Progenitor cell of endocrine pancreas (in vitro differentiated cells): ENCODE results near the gene MYCL. TPM values are rescaled to one million over a fixed set of nuclear protein-coding genes. Genes with fewer than 3 reads are reported as not detected.
A peak's percentile ranks its signal among the peaks of the same experiment; 100 is the strongest.

Source experiments
- DNase-seq: peaks from one replicate; pipeline ENCODE4 v3.0.0; 2021; ENCODE audit warnings: low spot score; ENCODE audit not compliant: unreplicated experiment
- H3K27ac Mint-ChIP-seq: 2 replicates; pipeline ENCODE4 v1.8.0; 2021; ENCODE audit warnings: mild to moderate bottlenecking, moderate library complexity, mixed read lengths
- H3K27me3 Mint-ChIP-seq: 2 replicates; pipeline ENCODE4 v1.8.0; 2021; ENCODE audit warnings: mixed read lengths
- H3K36me3 Mint-ChIP-seq: 2 replicates; pipeline ENCODE4 v1.8.0; 2022; ENCODE audit warnings: mixed read lengths; ENCODE audit not compliant: insufficient read depth
- H3K4me1 Mint-ChIP-seq: 2 replicates; pipeline ENCODE4 v1.8.0; 2021; ENCODE audit warnings: low read depth, mixed read lengths
- H3K4me3 Mint-ChIP-seq: 2 replicates; pipeline ENCODE4 v1.8.0; 2021; ENCODE audit warnings: low read depth, mild to moderate bottlenecking, moderate library complexity, mixed read lengths
- H3K9me3 Mint-ChIP-seq: 2 replicates; pipeline ENCODE4 v1.8.0; 2021; ENCODE audit warnings: low read depth, mixed read lengths
- total RNA-seq: library from RNA; stranded (reverse); gene quantifications from 2 replicates; pipeline ENCODE4 v1.2.1, GENCODE V29; 2021
- TF ChIP-seq, protein P1 (sequence below): fragments of 200-600 bp; sonication (generic); IDR thresholded peaks from one replicate; pipeline ENCODE4 v1.5.0; 2021; ENCODE audit warnings: antibody characterized with exemption, mild to moderate bottlenecking; ENCODE audit not compliant: unreplicated experiment

MYCL gene
- total RNA-seq, 1 donor from 2014 or later = 21.3 TPM

DNA sequence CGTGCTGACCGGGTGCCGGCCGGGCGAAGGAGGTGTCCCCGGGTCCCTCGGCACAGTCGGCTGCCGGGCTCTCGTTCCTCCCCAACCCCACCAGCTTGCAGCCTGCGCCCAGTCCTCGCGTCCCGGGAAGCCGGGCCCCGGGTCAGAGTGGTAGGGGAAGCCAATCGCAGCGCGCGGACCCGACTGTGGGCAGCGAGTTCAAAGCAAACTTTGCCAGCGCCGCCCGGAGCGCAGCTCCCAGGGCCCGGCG lies 328 bp downstream of the MYCL start:
- peaks cover 14% of the 10 kb centered on the region for H3K27me3 Mint-ChIP-seq
- TF ChIP-seq, protein P1, sequence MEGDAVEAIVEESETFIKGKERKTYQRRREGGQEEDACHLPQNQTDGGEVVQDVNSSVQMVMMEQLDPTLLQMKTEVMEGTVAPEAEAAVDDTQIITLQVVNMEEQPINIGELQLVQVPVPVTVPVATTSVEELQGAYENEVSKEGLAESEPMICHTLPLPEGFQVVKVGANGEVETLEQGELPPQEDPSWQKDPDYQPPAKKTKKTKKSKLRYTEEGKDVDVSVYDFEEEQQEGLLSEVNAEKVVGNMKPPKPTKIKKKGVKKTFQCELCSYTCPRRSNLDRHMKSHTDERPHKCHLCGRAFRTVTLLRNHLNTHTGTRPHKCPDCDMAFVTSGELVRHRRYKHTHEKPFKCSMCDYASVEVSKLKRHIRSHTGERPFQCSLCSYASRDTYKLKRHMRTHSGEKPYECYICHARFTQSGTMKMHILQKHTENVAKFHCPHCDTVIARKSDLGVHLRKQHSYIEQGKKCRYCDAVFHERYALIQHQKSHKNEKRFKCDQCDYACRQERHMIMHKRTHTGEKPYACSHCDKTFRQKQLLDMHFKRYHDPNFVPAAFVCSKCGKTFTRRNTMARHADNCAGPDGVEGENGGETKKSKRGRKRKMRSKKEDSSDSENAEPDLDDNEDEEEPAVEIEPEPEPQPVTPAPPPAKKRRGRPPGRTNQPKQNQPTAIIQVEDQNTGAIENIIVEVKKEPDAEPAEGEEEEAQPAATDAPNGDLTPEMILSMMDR = no peak
- peaks cover 31% of the 10 kb centered on the region for H3K4me1 Mint-ChIP-seq
- peaks cover 2% of the 10 kb centered on the region for H3K36me3 Mint-ChIP-seq
- H3K27ac Mint-ChIP-seq = no peak overlapping the region
- no peaks in the 10 kb centered on the region for H3K9me3 Mint-ChIP-seq
- H3K4me3 Mint-ChIP-seq = peak overlapping the region; percentile 87
- DNase-seq = no peak

DNA sequence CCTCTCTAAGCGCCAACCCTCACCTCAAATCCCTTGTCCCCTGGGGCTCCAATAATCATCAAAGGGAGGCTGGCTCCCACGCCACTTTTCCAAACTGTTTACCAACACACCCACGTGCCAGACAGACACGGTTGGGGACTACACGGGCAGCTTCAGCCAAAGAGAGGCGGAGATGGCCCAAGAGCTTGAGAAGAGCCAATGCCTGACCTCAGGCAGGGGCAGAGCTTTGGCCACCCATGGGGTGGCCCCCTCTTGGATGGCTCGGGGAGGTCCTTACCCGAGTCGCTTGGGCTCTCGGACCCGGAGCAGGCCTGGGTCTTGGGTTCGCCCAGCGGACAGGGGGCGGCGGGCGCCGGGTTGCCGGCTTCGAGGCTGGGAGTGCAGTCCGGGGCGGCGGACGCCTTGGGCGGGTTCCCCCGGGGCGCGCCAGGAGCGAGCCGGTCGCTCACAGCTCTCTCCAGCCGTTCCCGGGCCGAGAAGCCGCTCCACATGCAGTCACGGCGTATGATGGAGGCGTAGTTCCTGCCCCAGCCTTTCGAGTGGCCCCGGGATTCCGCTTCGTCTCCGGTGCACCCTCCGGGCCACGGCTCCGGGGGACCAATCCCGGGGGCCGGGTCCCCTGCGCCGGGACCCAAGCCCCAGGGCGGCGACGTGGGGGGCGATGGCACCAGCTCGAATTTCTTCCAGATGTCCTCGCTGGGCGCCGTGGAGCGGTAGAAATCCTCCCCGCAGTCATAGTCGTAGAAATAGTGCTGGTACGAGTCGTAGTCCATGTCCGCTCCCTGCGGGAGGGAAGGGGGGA lies 854 bp downstream of the MYCL start:
- H3K27ac Mint-ChIP-seq = peak overlapping the region; percentile 74
- H3K27me3 Mint-ChIP-seq = peaks cover 14% of the 10 kb centered on the region
- H3K4me3 Mint-ChIP-seq = peak overlapping the region; percentile 87
- TF ChIP-seq, protein P1 = no peak
- H3K9me3 Mint-ChIP-seq = no peaks in the 10 kb centered on the region
- H3K4me1 Mint-ChIP-seq = peaks cover 31% of the 10 kb centered on the region
- H3K36me3 Mint-ChIP-seq = peaks cover 2% of the 10 kb centered on the region
- peak; percentile 21 for DNase-seq

DNA sequence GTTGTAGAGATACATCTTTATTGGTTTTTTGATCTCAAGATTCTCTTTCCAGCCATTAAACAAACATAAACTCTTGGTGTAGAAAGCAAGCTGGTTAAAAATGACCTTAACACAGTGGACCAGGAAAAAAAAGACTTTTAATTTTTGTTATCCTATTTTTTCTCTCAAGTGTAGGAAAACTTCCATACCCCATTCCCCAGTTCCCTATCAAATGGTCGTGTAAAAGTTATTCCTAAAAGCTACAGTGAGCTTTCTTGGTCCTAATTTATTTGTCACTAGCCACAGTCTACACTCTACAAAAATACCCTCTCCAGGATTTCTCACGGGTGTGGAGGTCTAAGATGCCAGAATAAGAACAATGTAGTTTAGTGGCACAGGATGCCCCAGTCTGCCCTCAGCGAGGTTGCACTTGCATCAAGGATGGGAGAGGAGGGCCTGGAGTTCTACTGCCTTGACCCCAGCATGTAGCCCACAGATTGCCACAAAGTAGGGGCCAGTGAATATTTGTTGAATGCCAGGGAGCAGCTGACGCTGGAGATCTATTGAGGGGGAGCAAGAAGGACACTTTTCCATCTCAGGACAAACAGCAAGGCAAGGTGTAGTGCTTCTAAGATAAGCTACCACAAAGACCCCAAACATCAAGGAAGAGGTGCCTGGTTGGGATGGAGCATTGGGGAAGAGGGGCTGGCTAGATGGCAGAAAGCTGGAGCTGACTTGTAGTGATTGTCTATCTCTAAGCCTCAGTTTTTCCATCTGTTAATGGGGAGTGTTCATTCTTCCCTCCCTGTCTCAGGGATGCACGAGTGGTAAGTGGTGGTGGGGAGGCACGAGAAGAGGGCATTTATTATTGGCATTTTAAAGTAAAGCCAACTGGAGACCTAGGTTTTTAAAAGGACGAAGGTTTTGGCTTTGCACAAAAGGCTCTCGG lies 1.8 kb downstream of the MYCL start:
- Mint-ChIP-seq H3K27ac (peak overlapping the region; percentile 98), H3K36me3 (peaks cover 2% of the 10 kb centered on the region), H3K4me3 (peak overlapping the region; percentile 87), H3K9me3 (no peaks in the 10 kb centered on the region), H3K27me3 (peaks cover 14% of the 10 kb centered on the region), H3K4me1 (peaks cover 35% of the 10 kb centered on the region)
- TF ChIP-seq, protein P1 = no peak
- DNase-seq = no peak

DNA sequence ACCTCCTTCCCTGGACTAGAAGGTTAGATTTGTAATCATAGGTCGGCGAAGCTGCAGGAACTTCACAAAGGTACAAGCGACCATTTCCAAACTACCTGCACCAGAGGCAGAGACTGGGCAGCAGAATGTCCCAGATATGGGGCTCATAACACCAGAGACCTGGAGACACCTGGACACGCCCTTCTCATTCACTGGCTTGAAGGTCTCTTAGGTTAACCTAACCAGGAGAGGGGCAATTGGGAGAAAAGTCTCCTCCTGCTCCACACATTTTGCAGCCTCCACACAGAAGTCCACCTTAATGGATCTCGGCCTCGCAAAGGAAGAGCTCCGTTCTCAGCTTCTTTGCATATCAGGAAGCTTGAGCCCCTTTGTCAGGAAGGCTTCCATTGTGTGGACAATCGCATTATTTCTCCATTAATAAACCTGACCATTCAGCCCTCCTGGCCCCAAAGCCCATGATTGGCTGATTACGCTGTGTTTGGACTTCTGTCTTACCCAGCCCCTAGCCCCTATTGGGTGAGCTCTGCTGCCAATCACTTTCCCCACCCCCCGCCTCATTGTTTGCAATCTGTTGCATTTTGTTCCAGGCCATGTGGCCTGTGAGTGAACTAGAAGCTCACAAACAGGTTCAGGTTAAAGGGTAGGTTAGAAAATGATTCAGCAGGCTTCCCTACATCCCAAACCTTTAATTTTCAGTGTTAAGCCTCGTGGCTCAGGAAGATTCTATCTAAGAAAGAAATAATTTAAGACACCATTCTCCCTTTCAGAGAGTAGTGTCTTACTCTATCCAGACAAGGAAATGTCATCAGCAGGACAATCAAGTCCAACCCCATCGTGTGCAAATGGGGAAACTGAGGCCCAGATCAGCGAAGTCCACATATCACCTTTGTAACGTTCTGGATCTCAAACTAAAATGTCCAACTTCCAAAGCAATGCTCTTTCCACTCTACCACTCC lies 2.8 kb downstream of the MYCL start:
- Mint-ChIP-seq H3K27ac (peak overlapping the region; percentile 98), H3K4me1 (peaks cover 35% of the 10 kb centered on the region), H3K36me3 (peaks cover 2% of the 10 kb centered on the region), H3K9me3 (no peaks in the 10 kb centered on the region), H3K4me3 (peak overlapping the region; percentile 87), H3K27me3 (peaks cover 11% of the 10 kb centered on the region)
- TF ChIP-seq, protein P1 = no peak
- peak; percentile 84 for DNase-seq
